HEK293 (cell line): ENCODE results near the gene OTOF.

ENCODE experiments used
- CTCF ChIA-PET: fragments of 350-600 bp; formaldehyde crosslinking; extraction: SDS; loops from one replicate; lab custom pipeline; 2021; ENCODE audit warnings: antibody characterized with exemption; lab: Yijun Ruan, JAX
- POLR2A ChIA-PET: fragments of 300-600 bp; formaldehyde crosslinking; extraction: SDS; loops from one replicate; lab custom pipeline; 2020; ENCODE audit warnings: antibody characterized with exemption, inconsistent platforms; lab: Yijun Ruan, JAX
- H3K27ac ChIP-seq: fragments of 200-500 bp; sonication (Bioruptor generic); 2 replicates; pipeline ENCODE4 v1.5.1; 2014; ENCODE audit warnings: low read depth, low read length, control low read depth, inconsistent platforms; ENCODE audit errors: extremely low read depth
- H3K36me3 ChIP-seq, 2 experiments: fragments of 200-500 bp in 1 of 2; sonication (Bioruptor generic) in 1 of 2; 1 replicate in 1 of 2; 2 replicates in 1 of 2; pipeline ENCODE4 v1.5.1; 2014 to 2017; ENCODE audit warnings: inconsistent platforms in 2 of 2, low read length in 2 of 2; ENCODE audit not compliant: control insufficient read depth in 2 of 2, insufficient read depth in 1 of 2
- H3K4me1 ChIP-seq: fragments of 200-500 bp; sonication (Bioruptor generic); 2 replicates; pipeline ENCODE4 v1.5.1; 2014; ENCODE audit warnings: mild to moderate bottlenecking, low read length, inconsistent platforms; ENCODE audit not compliant: control insufficient read depth, insufficient read depth
- H3K4me3 ChIP-seq: 2 replicates; pipeline ENCODE4 v1.5.1; 2011; ENCODE audit warnings: low read depth, mild to moderate bottlenecking, control low read depth, low read length, moderate library complexity
- H3K9me3 ChIP-seq: fragments of 200-500 bp; sonication (Bioruptor generic); 2 replicates; pipeline ENCODE4 v1.5.1; 2014; ENCODE audit warnings: low read depth, low read length, inconsistent platforms; ENCODE audit not compliant: control insufficient read depth, insufficient read depth
- BCL11A ChIP-seq: fragments of 450-650 bp; formaldehyde crosslinking; IDR thresholded peaks from 2 replicates; pipeline ENCODE4 v1.5.1; 2016; ENCODE audit warnings: low read depth, missing biosample characterization, missing genetic modification characterization
- GLI4 ChIP-seq: fragments of 450-650 bp; formaldehyde crosslinking; IDR thresholded peaks from 2 replicates; pipeline ENCODE4 v1.5.1; 2016; ENCODE audit warnings: missing biosample characterization, missing genetic modification characterization
- GLIS1 ChIP-seq: fragments of 450-650 bp; formaldehyde crosslinking; IDR thresholded peaks from 2 replicates; pipeline ENCODE4 v1.5.1; 2016; ENCODE audit warnings: missing biosample characterization, missing genetic modification characterization
- HOXD13 ChIP-seq: sonication (generic); formaldehyde crosslinking; IDR thresholded peaks from 2 replicates; pipeline ENCODE4 v1.8.0; 2022; ENCODE audit warnings: missing genetic modification reagents, borderline replicate concordance
- IKZF3 ChIP-seq: fragments of 450-650 bp; IDR thresholded peaks from 2 replicates; pipeline ENCODE4 v1.5.0; 2018; ENCODE audit warnings: missing biosample characterization, mild to moderate bottlenecking, missing genetic modification characterization, moderate library complexity
- MEIS1 ChIP-seq: sonication (generic); formaldehyde crosslinking; IDR thresholded peaks from 2 replicates; pipeline ENCODE4 v1.8.1; 2022; ENCODE audit warnings: missing genetic modification reagents, mild to moderate bottlenecking, borderline replicate concordance
- SP3 ChIP-seq: fragments of 450-650 bp; formaldehyde crosslinking; IDR thresholded peaks from 2 replicates; pipeline ENCODE4 v1.5.1; 2016; ENCODE audit warnings: missing biosample characterization, missing genetic modification characterization
- ZBTB1 ChIP-seq: fragments of 450-650 bp; formaldehyde crosslinking; IDR thresholded peaks from 2 replicates; pipeline ENCODE4 v1.5.1; 2016; ENCODE audit warnings: missing biosample characterization, missing genetic modification characterization
- ZBTB7A ChIP-seq: fragments of 450-650 bp; formaldehyde crosslinking; IDR thresholded peaks from 2 replicates; pipeline ENCODE4 v1.5.1; 2016; ENCODE audit warnings: low read depth, missing biosample characterization, missing genetic modification characterization
- ZEB2 ChIP-seq: fragments of 450-650 bp; formaldehyde crosslinking; IDR thresholded peaks from 2 replicates; pipeline ENCODE4 v1.5.1; 2016; ENCODE audit warnings: missing biosample characterization, missing genetic modification characterization
- ZIC2 ChIP-seq: fragments of 450-650 bp; formaldehyde crosslinking; IDR thresholded peaks from 2 replicates; pipeline ENCODE4 v1.5.1; 2016; ENCODE audit warnings: missing biosample characterization, missing genetic modification characterization
- ZNF157 ChIP-seq: fragments of 450-650 bp; formaldehyde crosslinking; IDR thresholded peaks from 2 replicates; pipeline ENCODE4 v1.5.1; 2016; ENCODE audit warnings: missing biosample characterization, missing genetic modification characterization
- ZNF248 ChIP-seq: fragments of 450-650 bp; formaldehyde crosslinking; IDR thresholded peaks from 2 replicates; pipeline ENCODE4 v1.5.1; 2017; ENCODE audit warnings: missing biosample characterization, missing genetic modification characterization
- ZNF292 ChIP-seq: fragments of 450-650 bp; formaldehyde crosslinking; IDR thresholded peaks from 2 replicates; pipeline ENCODE4 v1.5.1; 2016; ENCODE audit warnings: low read depth, missing biosample characterization, missing genetic modification characterization, borderline replicate concordance
- ZNF311 ChIP-seq: fragments of 450-650 bp; formaldehyde crosslinking; IDR thresholded peaks from 2 replicates; pipeline ENCODE4 v1.5.1; 2017; ENCODE audit warnings: missing biosample characterization, missing genetic modification characterization, borderline replicate concordance
- ZNF426 ChIP-seq: fragments of 450-650 bp; formaldehyde crosslinking; IDR thresholded peaks from 2 replicates; pipeline ENCODE4 v1.5.1; 2017; ENCODE audit warnings: missing biosample characterization, missing genetic modification characterization, mild to moderate bottlenecking, inconsistent platforms, moderate library complexity
- ZNF549 ChIP-seq: fragments of 450-650 bp; IDR thresholded peaks from 2 replicates; pipeline ENCODE4 v1.5.1; 2018; ENCODE audit warnings: missing biosample characterization, missing genetic modification characterization, mild to moderate bottlenecking, inconsistent platforms, moderate library complexity
- ZNF555 ChIP-seq: fragments of 450-650 bp; formaldehyde crosslinking; conservative IDR thresholded peaks from 2 replicates; pipeline ENCODE4 v1.5.1; 2017; ENCODE audit warnings: missing biosample characterization, mild to moderate bottlenecking, missing genetic modification characterization, inconsistent platforms
- ZNF560 ChIP-seq: fragments of 450-650 bp; formaldehyde crosslinking; IDR thresholded peaks from 2 replicates; pipeline ENCODE4 v1.5.1; 2017; ENCODE audit warnings: missing biosample characterization, missing genetic modification characterization, borderline replicate concordance
- ZNF624 ChIP-seq: fragments of 450-650 bp; formaldehyde crosslinking; IDR thresholded peaks from 2 replicates; pipeline ENCODE4 v1.5.1; 2017; ENCODE audit warnings: missing biosample characterization, missing genetic modification characterization
- ZNF629 ChIP-seq: fragments of 450-650 bp; formaldehyde crosslinking; IDR thresholded peaks from 2 replicates; pipeline ENCODE4 v1.5.1; 2017; ENCODE audit warnings: missing biosample characterization, missing genetic modification characterization
- ZNF654 ChIP-seq: fragments of 450-650 bp; formaldehyde crosslinking; IDR thresholded peaks from 2 replicates; pipeline ENCODE4 v1.5.1; 2016; ENCODE audit warnings: low read depth, missing biosample characterization, missing genetic modification characterization
- ZNF791 ChIP-seq: fragments of 450-650 bp; formaldehyde crosslinking; IDR thresholded peaks from 2 replicates; pipeline ENCODE4 v1.5.1; 2016; ENCODE audit warnings: missing biosample characterization, missing genetic modification characterization
- ZNF792 ChIP-seq: fragments of 450-650 bp; formaldehyde crosslinking; IDR thresholded peaks from 2 replicates; pipeline ENCODE4 v1.5.1; 2016; ENCODE audit warnings: missing biosample characterization, missing genetic modification characterization
- TF ChIP-seq, protein P1 (sequence below): fragments of 450-650 bp; formaldehyde crosslinking; IDR thresholded peaks from 2 replicates; pipeline ENCODE4 v1.5.1; 2016; ENCODE audit warnings: missing biosample characterization, missing genetic modification characterization
- TF ChIP-seq, protein P2 (sequence below): fragments of 450-650 bp; formaldehyde crosslinking; conservative IDR thresholded peaks from 2 replicates; pipeline ENCODE4 v1.5.1; 2016; ENCODE audit warnings: low read depth, missing biosample characterization, missing genetic modification characterization
- TF ChIP-seq, protein P3 (sequence below): fragments of 450-650 bp; formaldehyde crosslinking; IDR thresholded peaks from 2 replicates; pipeline ENCODE4 v1.5.1; 2016; ENCODE audit warnings: missing biosample characterization, missing genetic modification characterization
- TF ChIP-seq, protein P4 (sequence below): fragments of 450-650 bp; formaldehyde crosslinking; IDR thresholded peaks from 2 replicates; pipeline ENCODE4 v1.5.1; 2016; ENCODE audit warnings: missing biosample characterization, missing genetic modification characterization

The OTOF gene

DNA sequence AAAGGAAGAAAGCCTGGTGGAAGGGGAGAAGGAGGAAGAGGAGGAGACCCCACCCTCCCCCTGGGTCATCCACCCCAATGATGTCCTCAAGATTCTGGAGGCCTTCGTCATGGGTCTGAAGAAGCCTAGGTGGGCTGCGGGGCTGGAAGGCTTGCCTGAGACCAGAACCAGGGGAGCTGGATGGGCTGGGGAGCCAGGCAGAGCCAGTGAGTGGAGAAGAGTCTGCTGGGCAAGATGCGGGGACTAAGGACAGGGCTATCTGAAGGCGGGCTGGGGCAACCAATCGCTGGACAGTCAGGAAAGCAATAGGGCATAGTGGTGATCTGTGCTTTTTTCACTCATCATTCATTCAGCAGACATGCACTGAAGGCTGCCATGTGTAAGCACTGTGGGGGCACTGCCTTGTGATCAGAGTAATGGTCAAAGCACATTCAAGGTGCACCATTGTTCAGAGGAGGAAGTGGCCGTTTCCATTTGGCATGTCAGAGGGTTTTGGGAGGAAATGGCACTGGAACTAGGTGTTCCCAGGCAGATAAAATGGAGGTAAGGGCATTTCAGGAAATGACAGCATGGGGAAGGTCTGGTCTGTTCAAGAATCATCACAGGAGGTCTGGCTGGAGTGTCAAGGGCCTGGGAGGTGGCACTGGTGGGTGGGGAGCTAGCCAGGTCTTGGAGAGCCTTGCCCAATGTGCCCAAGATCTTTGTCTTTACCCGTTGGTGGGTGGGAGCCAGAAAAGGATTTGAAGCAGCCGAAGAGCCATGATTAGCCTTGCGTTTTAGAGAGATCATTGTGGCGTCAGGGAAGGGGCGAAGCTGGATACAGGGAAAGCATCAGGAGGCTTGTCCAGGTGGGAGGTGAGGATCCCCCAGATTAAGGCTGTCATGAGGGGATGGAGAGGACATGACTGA is 24.2 kb downstream of the OTOF start:
- CTCF ChIA-PET: interaction anchor here (0.7 kb wide), 1 partner anchor 11 kb away, joined by 4 read pairs; no protein-coding TSS in a partner anchor
- H3K4me3 ChIP-seq: no peak overlapping the region
- H3K36me3 ChIP-seq: no peaks in the 10 kb centered on the region
- no peaks in the 10 kb centered on the region for H3K9me3 ChIP-seq
- H3K4me1 ChIP-seq: no peaks in the 10 kb centered on the region
- TF ChIP-seq ZIC2 (tag by site-specific recombination) (no peak), ZNF311 (tag by site-specific recombination) (no peak), ZNF654 (tag by site-specific recombination) (no peak), HOXD13 (no peak), ZNF157 (tag by site-specific recombination) (no peak), ZNF248 (tag by site-specific recombination) (no peak), ZBTB1 (tag by site-specific recombination) (no peak), BCL11A (tag by site-specific recombination) (no peak), ZNF792 (tag by site-specific recombination) (no peak), ZNF624 (tag by site-specific recombination) (no peak)
- no peak overlapping the region for H3K27ac ChIP-seq
- POLR2A ChIA-PET: no interaction called here

DNA sequence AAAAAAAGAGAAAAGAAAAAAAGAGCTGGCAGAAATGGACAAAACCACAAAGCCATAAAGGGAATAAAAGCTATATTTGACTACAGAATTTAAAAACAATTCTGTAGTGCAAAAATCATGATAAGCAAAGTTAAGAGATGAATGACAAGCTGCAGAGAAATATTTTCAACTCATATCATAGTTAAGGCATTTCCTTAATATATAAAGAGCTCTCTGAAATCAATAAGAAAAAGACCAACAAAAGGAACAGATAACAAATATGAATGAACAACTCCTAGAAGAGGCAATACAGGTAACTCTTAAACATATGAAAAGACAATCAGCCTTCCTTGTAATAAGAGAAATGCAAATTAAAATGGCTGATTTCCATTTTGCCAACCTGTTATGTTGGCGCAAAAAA is 26.2 kb downstream of the OTOF start:
- CTCF ChIA-PET: no interaction called here
- Histone ChIP-seq H3K4me3 (no peak overlapping the region), H3K9me3 (no peaks in the 10 kb centered on the region), H3K27ac (no peak overlapping the region), H3K36me3 (no peaks in the 10 kb centered on the region), H3K4me1 (no peaks in the 10 kb centered on the region)
- TF ChIP-seq ZBTB7A (no peak), ZNF157 (tag by site-specific recombination) (no peak), ZNF791 (tag by site-specific recombination) (no peak), ZNF629 (no peak), BCL11A (tag by site-specific recombination) (no peak), MEIS1 (CRISPR knock-in tag) (no peak), IKZF3 (tag by site-specific recombination) (no peak), GLIS1 (tag by site-specific recombination) (no peak), ZNF555 (no peak), ZNF549 (tag by site-specific recombination) (no peak), ZEB2 (tag by site-specific recombination) (no peak), ZNF426 (no peak), SP3 (tag by site-specific recombination) (no peak), ZNF292 (no peak), ZNF560 (tag by site-specific recombination) (no peak), GLI4 (no peak)
- TF ChIP-seq, protein P1, sequence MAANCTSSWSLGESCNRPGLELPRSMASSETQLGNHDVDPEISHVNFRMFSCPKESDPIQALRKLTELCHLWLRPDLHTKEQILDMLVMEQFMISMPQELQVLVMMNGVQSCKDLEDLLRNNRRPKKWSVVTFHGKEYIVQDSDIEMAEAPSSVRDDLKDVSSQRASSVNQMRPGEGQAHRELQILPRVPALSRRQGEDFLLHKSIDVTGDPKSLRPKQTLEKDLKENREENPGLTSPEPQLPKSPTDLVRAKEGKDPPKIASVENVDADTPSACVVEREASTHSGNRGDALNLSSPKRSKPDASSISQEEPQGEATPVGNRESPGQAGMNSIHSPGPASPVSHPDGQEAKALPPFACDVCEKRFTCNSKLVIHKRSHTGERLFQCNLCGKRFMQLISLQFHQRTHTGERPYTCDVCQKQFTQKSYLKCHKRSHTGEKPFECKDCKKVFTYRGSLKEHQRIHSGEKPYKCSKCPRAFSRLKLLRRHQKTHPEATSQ (tag by site-specific recombination): no peak
- TF ChIP-seq, protein P2, sequence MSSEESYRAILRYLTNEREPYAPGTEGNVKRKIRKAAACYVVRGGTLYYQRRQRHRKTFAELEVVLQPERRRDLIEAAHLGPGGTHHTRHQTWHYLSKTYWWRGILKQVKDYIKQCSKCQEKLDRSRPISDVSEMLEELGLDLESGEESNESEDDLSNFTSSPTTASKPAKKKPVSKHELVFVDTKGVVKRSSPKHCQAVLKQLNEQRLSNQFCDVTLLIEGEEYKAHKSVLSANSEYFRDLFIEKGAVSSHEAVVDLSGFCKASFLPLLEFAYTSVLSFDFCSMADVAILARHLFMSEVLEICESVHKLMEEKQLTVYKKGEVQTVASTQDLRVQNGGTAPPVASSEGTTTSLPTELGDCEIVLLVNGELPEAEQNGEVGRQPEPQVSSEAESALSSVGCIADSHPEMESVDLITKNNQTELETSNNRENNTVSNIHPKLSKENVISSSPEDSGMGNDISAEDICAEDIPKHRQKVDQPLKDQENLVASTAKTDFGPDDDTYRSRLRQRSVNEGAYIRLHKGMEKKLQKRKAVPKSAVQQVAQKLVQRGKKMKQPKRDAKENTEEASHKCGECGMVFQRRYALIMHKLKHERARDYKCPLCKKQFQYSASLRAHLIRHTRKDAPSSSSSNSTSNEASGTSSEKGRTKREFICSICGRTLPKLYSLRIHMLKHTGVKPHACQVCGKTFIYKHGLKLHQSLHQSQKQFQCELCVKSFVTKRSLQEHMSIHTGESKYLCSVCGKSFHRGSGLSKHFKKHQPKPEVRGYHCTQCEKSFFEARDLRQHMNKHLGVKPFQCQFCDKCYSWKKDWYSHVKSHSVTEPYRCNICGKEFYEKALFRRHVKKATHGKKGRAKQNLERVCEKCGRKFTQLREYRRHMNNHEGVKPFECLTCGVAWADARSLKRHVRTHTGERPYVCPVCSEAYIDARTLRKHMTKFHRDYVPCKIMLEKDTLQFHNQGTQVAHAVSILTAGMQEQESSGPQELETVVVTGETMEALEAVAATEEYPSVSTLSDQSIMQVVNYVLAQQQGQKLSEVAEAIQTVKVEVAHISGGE (tag by site-specific recombination): no peak
- TF ChIP-seq, protein P3, sequence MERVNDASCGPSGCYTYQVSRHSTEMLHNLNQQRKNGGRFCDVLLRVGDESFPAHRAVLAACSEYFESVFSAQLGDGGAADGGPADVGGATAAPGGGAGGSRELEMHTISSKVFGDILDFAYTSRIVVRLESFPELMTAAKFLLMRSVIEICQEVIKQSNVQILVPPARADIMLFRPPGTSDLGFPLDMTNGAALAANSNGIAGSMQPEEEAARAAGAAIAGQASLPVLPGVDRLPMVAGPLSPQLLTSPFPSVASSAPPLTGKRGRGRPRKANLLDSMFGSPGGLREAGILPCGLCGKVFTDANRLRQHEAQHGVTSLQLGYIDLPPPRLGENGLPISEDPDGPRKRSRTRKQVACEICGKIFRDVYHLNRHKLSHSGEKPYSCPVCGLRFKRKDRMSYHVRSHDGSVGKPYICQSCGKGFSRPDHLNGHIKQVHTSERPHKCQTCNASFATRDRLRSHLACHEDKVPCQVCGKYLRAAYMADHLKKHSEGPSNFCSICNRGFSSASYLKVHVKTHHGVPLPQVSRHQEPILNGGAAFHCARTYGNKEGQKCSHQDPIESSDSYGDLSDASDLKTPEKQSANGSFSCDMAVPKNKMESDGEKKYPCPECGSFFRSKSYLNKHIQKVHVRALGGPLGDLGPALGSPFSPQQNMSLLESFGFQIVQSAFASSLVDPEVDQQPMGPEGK (tag by site-specific recombination): no peak
- TF ChIP-seq, protein P4, sequence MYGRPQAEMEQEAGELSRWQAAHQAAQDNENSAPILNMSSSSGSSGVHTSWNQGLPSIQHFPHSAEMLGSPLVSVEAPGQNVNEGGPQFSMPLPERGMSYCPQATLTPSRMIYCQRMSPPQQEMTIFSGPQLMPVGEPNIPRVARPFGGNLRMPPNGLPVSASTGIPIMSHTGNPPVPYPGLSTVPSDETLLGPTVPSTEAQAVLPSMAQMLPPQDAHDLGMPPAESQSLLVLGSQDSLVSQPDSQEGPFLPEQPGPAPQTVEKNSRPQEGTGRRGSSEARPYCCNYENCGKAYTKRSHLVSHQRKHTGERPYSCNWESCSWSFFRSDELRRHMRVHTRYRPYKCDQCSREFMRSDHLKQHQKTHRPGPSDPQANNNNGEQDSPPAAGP: no peak
- POLR2A ChIA-PET: no interaction called here
